Stimulated activated CD4-positive, alpha-beta T cell treated with anti-CD3 and anti-CD28 coated beads, Interleukin-1b, Interleukin-23, amount 100 ng/mL, for 24 hours (primary cell): ENCODE measurements around the gene VPS41.

Experiments
- DNase-seq, 4 experiments: peaks; one replicate each; pipeline ENCODE4 v3.0.0-alpha.2; 2020; ENCODE audit warnings: low read depth in 4 of 4, low spot score in 1 of 4

The VPS41 gene

DNA sequence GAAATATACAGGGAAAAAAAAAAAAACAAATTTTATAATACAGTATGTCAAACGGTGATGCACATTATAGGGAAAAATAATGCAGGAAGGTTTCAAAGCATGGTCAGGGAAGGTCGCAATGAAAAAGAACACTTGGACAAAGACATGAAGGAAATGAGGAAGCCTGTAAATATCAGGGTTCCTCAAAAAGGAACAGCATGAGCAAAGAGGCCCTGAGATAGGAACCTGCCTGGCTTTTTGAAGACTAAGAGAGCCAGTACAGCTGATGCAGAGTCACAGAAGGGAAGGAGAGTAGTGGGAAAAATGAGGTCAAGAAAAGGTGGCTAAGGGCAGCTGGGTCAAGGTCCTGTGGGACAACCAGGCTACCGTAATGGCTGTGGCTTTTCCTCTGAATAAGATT is 1.9 kb downstream of the VPS41 start:
- no peak for DNase-seq

DNA sequence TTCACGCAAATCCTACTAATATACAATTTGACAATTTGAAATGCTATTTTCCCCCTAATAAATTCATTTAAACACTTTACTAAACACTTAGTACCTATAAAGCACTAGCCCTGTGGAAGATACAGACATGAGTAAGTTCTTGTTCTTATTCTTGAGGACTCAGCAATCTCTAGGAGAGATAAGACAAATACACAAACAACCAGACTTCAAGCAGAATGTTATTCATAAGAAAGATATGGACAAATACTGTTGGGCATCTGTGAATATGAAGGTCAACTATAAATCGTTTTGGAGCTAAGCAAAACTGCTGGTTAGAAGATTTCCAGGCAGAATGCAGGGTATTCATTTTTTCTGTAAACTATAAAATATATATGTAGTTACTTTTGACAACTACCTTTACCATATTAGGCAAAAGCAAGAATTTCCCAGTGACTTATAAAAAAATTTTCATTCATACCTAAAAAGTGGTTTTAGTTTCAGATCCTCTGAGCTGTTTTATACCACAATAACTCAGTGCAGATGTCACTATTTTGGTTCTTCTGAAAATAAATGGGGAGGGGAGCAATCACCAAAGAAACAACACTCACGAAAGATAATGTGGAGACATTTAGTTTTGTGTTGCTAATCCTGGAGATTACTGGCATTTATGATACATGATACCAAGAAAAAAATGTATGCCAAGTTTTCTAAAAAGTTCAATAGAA is 3.8 kb downstream of the VPS41 start:
- DNase-seq = no peak

DNA sequence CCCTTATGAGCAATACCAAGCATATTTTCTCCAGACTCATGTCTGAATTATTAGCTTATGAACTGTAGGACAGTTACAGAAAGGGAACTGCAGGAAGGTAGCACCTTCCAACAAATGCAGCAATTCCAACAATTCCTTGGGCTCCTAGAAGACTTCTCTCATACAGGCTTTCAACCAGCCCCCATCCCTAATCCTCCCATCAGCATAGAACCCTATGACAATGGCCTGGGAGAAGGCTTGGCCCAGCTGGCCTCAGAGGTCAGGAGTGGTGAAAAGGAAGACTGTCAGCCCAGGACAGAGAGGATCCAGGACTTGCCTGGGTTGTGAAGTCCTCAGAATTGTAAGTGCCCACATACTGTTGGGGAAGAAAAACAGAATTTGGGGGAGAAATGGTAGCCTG is 5.9 kb downstream of the VPS41 start:
- no peak for DNase-seq

DNA sequence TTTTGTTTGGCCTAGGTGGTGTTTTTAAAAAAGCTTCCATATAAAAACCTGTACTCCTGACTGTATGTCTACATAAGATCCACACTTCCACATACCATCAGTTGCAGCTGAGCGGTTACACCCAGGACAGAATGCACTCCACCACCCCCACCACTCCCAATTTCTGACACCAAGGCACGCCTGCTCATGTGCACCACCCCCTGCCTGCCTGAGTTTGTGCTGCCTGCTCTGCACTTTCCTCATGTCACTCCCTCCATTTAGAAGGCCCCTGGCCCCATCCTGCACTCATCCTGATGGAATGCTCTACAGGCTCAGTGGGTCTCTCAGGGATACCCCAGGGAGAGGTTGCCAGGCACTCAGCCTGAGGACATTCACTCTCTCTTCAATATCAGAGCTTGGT is 6.5 kb downstream of the VPS41 start:
- DNase-seq = no peak

DNA sequence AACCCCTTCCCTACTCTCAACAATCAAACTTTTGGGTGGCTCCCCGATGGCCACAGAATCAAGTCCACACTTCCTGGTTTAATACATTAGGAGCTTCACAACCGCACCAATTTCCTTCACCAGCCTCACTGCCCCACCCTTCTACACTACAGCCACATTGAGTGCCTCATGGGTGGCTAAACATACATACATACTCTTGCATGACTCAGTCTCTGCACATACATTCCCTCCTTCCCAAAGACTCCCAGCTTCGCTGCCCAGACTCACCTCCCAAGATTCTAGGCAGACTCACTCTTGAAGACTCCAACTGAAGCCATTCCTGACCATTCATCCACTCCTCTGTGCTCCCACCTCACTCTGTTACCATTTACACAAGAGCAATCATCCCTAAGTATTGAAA is 15.9 kb downstream of the VPS41 start:
- DNase-seq = no peak

DNA sequence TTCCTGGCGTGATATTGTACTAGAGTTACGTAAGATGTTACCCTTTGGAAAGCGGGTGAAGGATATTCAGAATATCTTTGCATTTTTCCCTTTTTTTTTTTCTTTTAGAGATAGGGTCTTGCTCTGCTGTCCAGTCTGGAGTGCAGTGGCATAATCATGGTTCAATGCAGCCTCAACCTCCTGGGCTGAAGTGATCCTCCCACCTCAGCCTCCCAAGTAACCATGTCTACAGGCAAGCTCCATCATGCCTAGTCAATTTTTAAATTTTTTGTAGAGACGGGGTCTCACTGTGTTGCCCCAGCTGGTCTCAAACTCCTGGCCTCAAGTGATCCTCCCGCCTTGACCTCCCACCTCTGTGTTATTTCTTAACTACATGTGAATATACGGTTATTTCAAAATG is 18.4 kb downstream of the VPS41 start:
- no peak for DNase-seq

DNA sequence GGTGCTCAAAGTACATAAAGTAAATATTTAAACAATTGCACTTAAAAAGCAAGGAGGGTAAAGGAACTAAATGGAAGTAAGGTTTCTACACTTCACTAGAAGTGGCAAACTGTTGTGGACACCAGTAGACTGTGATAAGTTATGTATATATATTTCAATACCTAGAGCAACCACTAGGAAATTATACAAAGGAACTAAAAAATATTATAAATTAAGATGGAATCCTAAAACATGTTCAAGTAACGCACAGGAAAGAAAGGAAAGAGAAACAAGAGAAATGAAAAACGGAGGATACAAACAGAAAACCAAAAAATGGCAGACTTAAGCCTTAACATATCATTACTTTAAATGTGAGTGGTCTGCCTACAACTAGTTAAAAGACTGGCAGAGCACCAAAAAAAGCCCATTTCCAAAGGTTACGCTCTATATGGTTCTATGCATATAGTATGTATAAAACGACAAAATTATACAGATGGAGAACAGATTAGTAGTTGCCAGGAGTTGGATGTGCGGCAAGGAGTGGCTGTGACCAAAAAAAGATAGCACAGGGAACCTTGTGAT is 19.0 kb downstream of the VPS41 start:
- DNase-seq = no peak

DNA sequence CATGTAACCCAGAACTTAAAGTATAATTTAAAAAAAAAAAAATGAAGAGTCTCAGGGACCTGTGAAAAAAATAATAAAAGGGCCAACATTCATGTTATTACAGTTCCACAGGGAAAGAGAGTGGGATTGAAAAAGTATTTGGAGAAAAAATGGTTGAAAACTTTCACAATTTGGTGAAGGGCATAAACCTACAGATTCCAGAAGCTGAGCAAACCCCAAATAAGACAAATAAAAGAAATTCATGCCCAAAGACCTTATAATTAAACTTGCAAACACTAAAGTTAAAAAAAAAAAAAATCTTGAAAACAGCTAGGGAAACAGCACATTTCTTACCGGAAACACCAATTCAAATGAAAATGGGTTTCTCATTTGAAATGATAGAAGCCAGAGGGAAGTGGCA is 19.9 kb downstream of the VPS41 start:
- DNase-seq = no peak

DNA sequence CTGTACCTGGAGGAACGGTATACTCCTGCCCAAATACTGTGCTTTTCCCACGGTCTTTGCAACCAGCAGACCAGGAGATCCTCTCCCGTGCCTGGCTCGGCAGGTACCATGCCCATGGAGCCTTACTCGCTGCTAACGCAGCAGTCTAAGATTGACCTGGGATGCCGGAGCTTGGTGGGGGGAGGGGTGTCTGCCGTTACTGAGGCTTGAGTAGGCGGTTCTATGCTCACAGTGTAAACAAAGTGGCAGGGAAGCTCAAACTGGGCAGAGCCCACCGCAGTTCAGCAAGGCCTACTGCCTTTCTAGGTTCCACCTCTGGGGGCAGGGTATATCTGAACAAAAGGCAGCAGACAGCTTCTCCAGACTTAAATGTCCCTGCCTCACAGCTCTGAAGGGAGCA is 22.7 kb downstream of the VPS41 start:
- no peak for DNase-seq

DNA sequence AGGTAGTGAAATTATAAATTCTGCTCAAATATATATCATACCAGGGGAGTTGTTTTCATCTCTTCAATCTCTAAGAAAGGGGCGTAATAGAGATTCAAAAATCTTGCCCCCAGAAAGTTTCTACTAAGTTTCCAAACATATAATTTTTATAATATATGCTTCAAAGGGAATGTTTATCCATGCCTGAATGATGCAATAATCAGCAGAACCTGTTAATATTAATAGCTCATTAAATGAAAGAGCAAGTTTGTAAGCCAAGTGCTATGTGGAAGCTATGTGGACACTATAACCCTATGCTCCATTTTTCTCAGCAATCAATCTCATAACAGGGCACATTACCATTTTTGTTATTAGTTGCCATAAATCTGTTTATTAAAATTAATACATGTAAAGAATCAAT is 25.3 kb downstream of the VPS41 start:
- DNase-seq = no peak

DNA sequence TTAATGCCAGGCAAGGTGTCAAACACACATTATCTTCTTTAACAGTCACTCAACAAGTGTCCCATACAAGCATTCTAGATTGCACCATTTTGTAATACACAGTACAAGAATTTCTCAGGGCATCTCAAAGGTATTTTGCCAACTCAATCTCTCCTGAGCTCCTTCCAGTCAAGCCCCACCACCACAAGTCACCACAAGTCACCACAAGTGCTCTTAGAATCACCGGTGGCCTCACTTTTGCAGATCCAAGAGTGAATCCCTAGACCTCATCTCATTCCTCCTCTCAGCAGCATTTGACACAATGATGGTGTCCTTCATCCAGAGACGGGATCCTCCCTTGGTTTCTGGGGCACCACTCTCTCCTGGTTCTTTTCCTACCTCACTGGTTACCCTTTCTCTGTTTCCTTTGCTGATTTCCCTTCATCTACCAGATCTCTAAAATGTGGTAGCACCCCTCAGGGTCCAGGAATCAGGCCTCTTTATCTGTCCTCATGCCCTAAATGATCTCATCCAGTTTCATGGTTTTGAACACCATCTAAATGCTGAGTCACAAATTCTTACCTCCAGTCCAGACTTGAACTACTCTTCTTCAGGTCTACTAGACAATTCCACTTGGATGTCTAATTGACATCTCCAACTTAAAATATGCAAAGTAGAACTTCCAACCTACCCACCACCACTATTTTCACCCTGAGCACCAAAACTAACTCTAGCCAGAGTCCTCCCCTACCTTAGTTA is 26.9 kb downstream of the VPS41 start:
- no peak for DNase-seq

DNA sequence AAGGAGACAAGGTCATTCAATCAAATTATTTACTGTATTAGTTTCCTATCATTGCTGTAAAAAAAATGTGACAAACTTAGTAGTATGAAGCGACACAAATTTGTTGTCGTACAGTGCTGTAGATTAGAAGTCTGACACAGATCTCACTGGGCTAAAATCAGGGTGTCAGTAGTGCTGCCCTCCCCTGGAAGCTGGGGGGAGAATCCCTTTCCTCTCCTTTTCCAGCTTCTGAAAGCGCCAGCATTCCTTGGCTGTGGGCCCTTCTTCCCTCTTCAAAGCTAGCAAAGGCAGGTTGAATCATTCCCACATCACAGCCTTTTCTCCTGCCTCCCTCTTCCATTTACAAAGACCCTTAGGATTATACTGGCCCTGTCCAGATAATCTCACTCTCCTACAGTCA is 28.0 kb downstream of the VPS41 start:
- no peak for DNase-seq

DNA sequence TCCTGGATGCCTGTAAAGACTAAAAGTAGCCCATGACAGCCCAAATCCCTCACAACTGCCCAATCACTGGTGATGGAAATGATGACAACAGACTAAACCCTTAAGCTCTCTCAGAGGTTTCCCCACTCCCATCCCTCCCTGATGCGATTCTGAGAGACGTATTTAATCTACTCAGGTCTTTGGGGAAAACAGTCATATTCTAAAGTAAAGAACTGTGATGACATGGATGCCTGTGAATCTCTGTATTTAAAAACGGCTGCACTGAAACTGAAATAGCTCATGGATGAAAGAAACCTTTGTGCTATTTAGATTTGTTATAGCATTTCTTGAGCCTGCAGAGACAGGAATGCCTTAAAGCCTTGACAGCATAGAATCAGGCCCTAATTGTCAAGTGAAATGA is 28.5 kb downstream of the VPS41 start:
- no peak for DNase-seq

DNA sequence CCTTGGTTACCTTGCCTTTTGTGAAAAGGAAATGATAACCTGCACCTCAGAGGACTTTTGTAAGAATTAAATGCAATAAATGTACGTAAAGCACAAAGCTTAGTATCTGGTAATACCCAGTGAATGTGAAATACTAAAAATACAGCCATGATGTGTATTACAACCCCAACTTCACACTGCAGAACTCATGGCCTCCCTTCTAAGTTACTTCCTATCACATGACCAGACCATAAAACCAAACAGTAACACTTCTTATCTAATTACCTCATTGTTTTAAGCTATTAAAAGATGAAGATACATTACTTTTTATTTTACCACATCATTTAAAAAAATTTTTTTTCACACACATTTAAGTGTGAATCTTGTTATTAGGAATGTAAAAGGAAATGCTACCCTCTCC is 29.0 kb downstream of the VPS41 start:
- DNase-seq = no peak

DNA sequence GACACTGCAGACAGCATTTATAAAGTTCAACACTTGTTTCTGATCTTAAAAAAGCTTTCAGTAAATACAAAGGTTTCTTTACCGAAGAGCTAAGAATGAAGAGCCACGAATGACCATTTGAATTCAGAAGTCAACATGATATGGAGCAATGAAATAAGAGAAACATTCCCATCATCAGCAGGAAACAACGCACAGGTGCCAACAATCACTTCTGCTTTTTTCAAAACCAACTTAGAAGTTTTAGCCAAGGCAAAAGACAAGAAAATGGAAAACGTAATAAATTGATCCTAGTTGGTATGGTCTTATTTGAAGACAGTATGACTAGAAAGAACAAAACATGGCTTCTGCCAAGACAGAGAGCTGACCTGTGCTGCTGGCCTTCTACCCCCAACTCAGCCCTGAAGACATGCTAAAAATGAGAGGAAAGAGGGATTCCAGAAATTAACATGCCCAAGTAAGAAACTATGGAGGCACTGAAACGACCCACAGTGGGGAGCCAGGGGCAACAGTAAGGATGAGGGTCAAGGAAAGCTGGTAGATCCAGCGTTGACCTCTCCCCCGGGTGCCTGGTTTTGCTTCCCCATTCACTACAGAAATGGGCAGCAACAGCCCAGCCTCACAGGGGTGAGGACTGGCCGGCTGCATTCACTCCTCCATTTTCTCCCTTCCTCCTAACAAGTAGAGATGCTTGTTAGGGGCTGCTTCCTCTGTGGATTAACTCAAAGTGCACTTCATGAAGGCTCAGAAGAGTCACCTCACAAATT is 30.1 kb downstream of the VPS41 start:
- DNase-seq = no peak

DNA sequence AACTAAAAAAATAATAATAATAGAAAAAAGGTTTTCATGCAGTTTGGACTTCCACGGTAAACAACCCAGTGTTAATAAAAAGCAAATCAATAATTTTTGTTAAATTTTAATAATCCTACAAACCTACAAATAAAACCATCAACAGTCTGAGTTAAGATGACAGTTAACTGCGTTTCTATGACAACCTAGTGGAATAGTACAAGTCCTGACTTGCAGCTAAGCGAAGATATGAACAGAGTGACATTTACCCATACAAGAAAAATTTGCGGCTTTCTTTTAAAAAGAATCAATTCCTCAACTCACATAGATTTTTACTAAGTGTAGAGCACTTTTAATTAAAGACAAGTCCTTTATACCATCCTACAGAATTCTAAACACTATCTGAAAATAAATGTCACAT is 35.6 kb downstream of the VPS41 start:
- no peak for DNase-seq

DNA sequence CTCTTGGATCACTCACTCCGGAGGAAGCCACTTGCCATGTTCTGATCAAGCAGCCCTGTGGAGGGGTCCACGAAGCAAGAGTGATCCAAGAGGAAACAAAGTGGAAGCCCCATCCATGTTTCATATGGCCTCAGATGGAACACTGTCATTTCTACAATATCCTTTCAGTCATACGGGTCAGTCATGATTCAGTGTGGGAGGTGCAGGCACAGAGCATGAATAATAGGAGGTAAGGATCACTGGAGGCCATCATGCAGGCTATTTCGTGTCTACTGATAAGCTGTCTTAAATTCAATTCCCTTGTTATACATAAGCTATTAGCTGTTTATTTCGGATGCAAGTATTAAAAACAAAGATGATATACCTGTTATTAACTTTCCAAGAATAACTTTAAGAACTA is 36.8 kb downstream of the VPS41 start:
- no peak for DNase-seq

DNA sequence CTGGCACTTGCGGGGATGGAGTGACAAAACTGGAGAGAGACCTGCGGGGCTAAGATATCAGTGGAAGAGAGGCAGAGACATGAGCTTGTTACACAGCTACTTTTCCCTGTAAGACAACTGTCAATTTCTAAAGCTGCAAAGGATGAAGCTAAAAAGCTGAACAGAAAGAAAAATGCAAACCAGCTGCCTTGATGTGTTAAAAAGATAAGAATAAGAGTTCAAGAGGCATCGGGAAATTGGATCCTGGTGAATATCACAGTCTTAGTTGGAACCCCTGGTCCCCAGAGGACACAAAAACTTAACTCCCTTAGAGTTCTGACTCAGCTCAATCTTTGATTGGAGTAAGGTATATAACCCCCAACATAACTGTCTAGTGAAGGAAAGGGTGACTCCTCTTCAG is 38.8 kb downstream of the VPS41 start:
- no peak for DNase-seq

DNA sequence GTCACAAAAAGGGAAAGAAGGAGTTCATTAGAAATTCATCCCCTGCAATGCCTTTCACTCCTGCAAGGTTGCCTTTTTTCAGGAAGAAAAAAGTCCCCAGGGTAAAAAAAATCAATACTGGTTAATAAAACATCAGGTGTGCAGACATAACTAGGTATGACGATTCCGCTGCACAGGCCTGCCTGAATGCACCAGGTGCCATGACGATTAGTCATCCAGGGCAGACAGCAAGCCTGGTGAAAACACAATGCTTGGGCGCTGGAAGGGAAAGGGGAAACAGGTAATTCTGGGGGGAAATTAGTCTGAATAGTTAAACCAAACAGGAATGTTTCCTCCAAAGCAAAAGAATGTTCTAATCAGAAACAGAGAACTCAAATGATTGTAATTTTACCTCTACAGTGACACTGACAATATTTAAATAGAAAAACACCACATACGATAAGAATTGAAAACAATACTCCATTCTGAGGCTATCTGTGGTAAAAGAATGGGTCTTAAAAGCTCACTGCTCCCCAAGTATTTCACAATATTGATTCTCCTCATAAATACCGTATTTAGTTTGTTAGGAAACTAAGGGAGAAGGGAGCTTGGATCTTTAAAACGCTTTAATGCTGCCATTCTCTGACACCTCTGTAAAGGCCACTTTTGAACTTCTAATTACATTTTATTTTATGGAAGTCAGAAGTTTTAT is 45.2 kb downstream of the VPS41 start:
- no peak for DNase-seq

DNA sequence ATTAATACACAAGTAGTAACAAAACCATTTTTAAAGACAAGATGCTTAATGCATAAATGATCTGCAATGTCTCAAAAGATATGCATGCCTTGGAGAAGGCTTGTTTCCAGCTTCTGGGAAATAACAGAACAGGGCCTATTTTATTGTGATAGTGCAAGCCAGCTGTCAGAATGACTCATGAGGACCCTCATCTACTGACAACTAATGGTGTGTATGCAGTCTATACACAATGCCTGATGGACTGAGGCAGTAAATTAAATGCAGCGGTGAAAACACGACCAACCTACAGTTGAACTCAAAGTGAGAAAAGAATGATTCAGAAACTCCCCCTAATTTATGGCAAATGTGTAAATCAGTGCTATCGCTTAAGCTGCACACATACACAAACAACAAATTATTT is 46.3 kb downstream of the VPS41 start:
- no peak for DNase-seq

DNA sequence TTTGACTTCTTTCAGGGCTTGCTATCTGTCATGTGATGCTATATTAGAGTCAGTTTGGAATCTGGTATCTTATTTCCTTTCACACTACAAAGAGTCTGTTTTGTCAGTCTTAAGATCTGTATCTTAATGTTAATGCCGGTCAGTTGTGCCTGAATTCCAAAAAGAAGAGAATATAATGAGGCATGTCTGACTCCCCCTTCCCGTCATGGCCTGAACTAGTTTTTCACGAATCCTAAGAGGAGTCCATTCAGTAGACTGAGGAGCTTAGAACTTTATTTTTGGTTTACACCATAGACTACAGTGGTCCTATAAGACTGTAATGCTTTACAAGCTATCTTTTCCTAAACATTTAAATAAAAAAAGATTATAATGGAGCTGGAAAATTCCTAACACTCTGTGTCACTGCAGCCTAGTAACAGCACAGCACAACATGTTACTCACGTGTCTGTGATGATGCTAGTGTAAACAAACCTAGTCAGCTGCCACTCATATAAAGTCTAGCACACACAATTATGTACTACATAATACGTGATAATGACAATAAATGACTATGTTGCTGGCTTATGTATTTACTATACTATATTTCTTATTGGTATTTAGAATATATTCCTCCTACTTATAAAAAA is 50.6 kb downstream of the VPS41 start:
- DNase-seq = no peak
